ENCODE measurements around the gene TAF4B.
A peak's percentile ranks its signal among the peaks of the same experiment; 100 is the strongest.

Gene TAF4B

DNA sequence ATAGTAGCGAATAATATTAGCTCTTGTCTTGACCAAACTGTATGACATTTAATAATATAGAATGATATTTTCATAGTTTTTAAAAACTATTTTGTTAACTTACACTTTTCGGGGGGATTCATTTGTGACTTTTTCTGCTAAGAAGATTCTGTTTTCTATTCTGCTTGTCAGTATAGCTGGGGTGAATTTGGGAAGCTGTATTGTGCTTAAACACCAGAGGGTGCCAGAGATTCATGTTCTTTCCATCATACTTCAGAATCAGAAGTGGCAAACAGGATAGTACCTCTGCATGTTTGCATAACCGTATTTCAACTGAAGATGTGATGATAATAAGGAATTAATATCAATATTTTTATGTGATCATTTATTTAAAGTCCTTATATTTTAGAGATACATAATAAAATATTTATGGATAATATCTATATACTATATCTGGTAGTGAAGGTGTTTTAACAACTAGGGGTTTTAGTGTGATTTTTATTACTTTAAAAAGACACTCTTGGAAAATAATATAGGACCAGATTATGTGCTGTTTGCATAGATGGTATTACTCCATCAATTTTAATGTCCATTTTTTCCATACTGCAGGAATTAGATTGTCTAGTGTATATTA, 81.0 kb downstream of the TAF4B start:
- DNase-seq (ENCODE audit: low read depth): peak; percentile 34
- TF ChIP-seq CTCF (IDR thresholded peaks at IDR 0.05; ENCODE audit: low read depth, low read length, missing control alignments): peak; percentile 55
- H3K4me3 ChIP-seq (ENCODE audit: low read depth, low read length): no peak overlapping the region

GRCh38 chr18:26309281-26309680, 83.0 kb downstream of the TAF4B start:
- no peak for TF ChIP-seq CTCF (IDR thresholded peaks at IDR 0.05; ENCODE audit: low read depth, low read length, missing control alignments)
- no peak for DNase-seq (ENCODE audit: low read depth)
- H3K4me3 ChIP-seq (ENCODE audit: low read depth, low read length): no peak overlapping the region

DNA sequence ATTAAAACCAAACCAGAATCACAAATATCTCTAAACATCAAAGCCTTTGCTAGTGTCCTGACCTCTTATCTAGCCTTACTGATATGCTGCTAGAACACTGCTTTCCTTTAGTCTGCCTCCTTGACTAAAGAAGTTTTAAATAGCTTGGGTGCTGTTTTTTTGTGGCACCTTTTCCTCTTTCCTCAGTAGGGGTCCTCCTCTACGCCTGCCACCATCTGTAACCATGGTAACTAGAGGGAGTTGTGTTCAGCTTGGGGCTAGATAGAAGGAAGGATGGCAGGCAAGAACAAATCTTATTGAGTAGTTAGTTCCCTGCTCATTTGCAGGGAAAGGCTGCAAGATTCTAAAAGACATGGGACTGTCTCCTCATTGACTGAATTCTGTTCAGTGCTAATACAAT, 86.0 kb downstream of the TAF4B start:
- TF ChIP-seq CTCF (IDR thresholded peaks at IDR 0.05; ENCODE audit: low read depth, low read length, missing control alignments): no peak
- DNase-seq (ENCODE audit: low read depth): no peak
- H3K4me3 ChIP-seq (ENCODE audit: low read depth, low read length): no peak overlapping the region

- no peak for TF ChIP-seq CTCF (IDR thresholded peaks at IDR 0.05; ENCODE audit: low read depth, low read length, missing control alignments)
- H3K4me3 ChIP-seq (ENCODE audit: low read depth, low read length): no peak overlapping the region
- no peak for DNase-seq (ENCODE audit: low read depth)
These were observed 91.2 kb downstream of the TAF4B start for GRCh38 chr18:26317398-26317797.

DNA sequence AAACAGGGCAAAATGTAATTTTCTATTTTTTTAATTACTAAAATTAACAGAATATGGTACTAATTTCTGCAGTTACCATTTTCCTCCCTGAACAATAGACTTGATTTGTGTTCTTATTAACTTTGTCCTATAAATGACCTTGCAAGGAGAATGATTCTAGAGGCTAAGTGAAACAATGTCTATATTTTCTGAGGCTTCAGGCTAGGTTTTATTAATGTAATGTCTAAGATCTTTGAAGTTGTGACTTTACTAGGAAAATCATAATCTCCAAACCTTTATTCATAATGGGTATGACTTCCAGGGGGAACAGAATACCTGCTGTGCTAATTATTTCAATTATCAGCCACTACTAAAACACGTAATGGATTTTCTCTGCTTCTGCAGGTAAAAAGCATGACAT, 94.4 kb downstream of the TAF4B start:
- no peak for TF ChIP-seq CTCF (IDR thresholded peaks at IDR 0.05; ENCODE audit: low read depth, low read length, missing control alignments)
- DNase-seq (ENCODE audit: low read depth): no peak
- H3K4me3 ChIP-seq (ENCODE audit: low read depth, low read length): no peak overlapping the region

GRCh38 chr18:26322890-26323653, 96.8 kb downstream of the TAF4B start:
- no peak for DNase-seq (ENCODE audit: low read depth)
- H3K4me3 ChIP-seq (ENCODE audit: low read depth, low read length): no peak overlapping the region
- no peak for TF ChIP-seq CTCF (IDR thresholded peaks at IDR 0.05; ENCODE audit: low read depth, low read length, missing control alignments)

DNA sequence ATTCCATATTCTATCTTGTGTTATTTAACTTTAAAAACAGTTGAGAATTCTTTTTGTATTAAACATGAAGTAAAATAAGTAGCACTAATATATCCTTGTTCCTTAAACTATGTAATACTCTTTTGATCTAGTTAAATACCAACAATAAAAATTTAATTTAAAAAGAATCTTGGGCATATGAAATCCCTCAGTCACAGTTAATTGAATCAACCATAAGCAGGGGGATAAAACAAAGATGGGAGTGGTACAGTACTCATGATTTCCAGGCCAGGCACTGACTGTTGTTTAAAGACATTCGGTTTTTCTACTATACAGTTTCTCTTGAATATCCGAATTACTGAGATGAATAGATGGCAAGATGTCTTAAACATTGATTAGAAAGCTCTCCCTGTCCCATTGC, 99.5 kb downstream of the TAF4B start:
- H3K4me3 ChIP-seq (ENCODE audit: low read depth, low read length): no peak overlapping the region
- no peak for TF ChIP-seq CTCF (IDR thresholded peaks at IDR 0.05; ENCODE audit: low read depth, low read length, missing control alignments)
- DNase-seq (ENCODE audit: low read depth): no peak

Measured in GM12864 (cell line).